NCI-H1436 treated with DMSO at 0.1 percent for 48 hours (cell line): ENCODE measurements around the gene ADCY2.
"Not testable (repeated sequence)": the region's sequence is repeated elsewhere in the genome, so short reads cannot be mapped to it uniquely, and the experiment has no call there.

Experiments used
- DNase-seq: peaks from one replicate; lab custom pipeline; 2025; lab: John Stamatoyannopoulos, UW

The ADCY2 gene

GRCh38 chr5:7395432-7395946 lies 449 bp upstream of the ADCY2 start:
- no peak for DNase-seq

GRCh38 chr5:7396713-7397454 lies 946 bp downstream of the ADCY2 start:
- no peak for DNase-seq

GRCh38 chr5:7397937-7398336 lies 2.0 kb downstream of the ADCY2 start:
- no peak for DNase-seq

- no peak for DNase-seq
Measured at GRCh38 chr5:7398596-7399280, 2.8 kb downstream of the ADCY2 start.

- no peak for DNase-seq
Measured at GRCh38 chr5:7405277-7405676, 9.3 kb downstream of the ADCY2 start.

- DNase-seq, result no peak
Measured at GRCh38 chr5:7410936-7411511, 15.1 kb downstream of the ADCY2 start.

- DNase-seq, result no peak
Measured at GRCh38 chr5:7412409-7412808, 16.5 kb downstream of the ADCY2 start.

- no peak for DNase-seq
Measured at GRCh38 chr5:7415123-7415522, 19.2 kb downstream of the ADCY2 start.

GRCh38 chr5:7415587-7416535 lies 19.9 kb downstream of the ADCY2 start:
- DNase-seq, result no peak

- DNase-seq, result no peak
Measured at GRCh38 chr5:7418276-7418675, 22.3 kb downstream of the ADCY2 start.

GRCh38 chr5:7419367-7419766 lies 23.4 kb downstream of the ADCY2 start:
- no peak for DNase-seq

GRCh38 chr5:7419846-7420245 lies 23.9 kb downstream of the ADCY2 start:
- no peak for DNase-seq

GRCh38 chr5:7420510-7421280 lies 24.8 kb downstream of the ADCY2 start:
- DNase-seq, result no peak

GRCh38 chr5:7422316-7423106 lies 26.6 kb downstream of the ADCY2 start:
- no peak for DNase-seq

GRCh38 chr5:7423231-7423630 lies 27.3 kb downstream of the ADCY2 start:
- not testable (repeated sequence) for DNase-seq

- no peak for DNase-seq
Measured at GRCh38 chr5:7425830-7426229, 29.9 kb downstream of the ADCY2 start.

GRCh38 chr5:7426284-7426683 lies 30.3 kb downstream of the ADCY2 start:
- no peak for DNase-seq

GRCh38 chr5:7434914-7435313 lies 39.0 kb downstream of the ADCY2 start:
- no peak for DNase-seq

GRCh38 chr5:7435503-7435902 lies 39.6 kb downstream of the ADCY2 start:
- DNase-seq, result no peak

GRCh38 chr5:7436521-7436920 lies 40.6 kb downstream of the ADCY2 start:
- no peak for DNase-seq
